Retinal pigment epithelial cell (primary cell): ENCODE results near the gene HOXD3.

Experiments used
- DNase-seq: peaks from one replicate; pipeline ENCODE4 v3.0.0-alpha.2; 2010; ENCODE audit warnings: low read depth
- H3K4me3 ChIP-seq: 2 replicates; pipeline ENCODE4 v1.5.1; 2011; ENCODE audit warnings: mild to moderate bottlenecking, low read length, control low read depth, moderate library complexity
- CTCF ChIP-seq: conservative IDR thresholded peaks from 2 replicates; pipeline ENCODE4 v1.5.1; 2011; ENCODE audit warnings: low read depth, low read length, control low read depth, inconsistent platforms

The HOXD3 gene

GRCh38 chr2:176174824-176175708 lies 18.0 kb downstream of the HOXD3 start:
- TF ChIP-seq CTCF, result no peak
- DNase-seq, result no peak
- H3K4me3 ChIP-seq, result no peak overlapping the region

GRCh38 chr2:176175709-176176607 lies 18.9 kb downstream of the HOXD3 start:
- no peak for DNase-seq
- TF ChIP-seq CTCF, result no peak
- H3K4me3 ChIP-seq, result no peak overlapping the region

GRCh38 chr2:176177580-176178037 lies 20.5 kb downstream of the HOXD3 start:
- no peak for TF ChIP-seq CTCF
- no peak for DNase-seq
- H3K4me3 ChIP-seq, result no peak overlapping the region

GRCh38 chr2:176178038-176178756 lies 21.1 kb downstream of the HOXD3 start:
- H3K4me3 ChIP-seq, result no peak overlapping the region
- TF ChIP-seq CTCF, result no peak
- DNase-seq, result no peak

GRCh38 chr2:176178757-176179295 lies 21.7 kb downstream of the HOXD3 start:
- no peak overlapping the region for H3K4me3 ChIP-seq
- no peak for DNase-seq
- TF ChIP-seq CTCF, result no peak

GRCh38 chr2:176181551-176181950 lies 24.4 kb downstream of the HOXD3 start:
- no peak for DNase-seq
- TF ChIP-seq CTCF, result no peak
- no peak overlapping the region for H3K4me3 ChIP-seq
